ENCODE results near the gene RGN.
"Not testable (repeated sequence)": the region's sequence is repeated elsewhere in the genome, so short reads cannot be mapped to it uniquely, and the experiment has no call there.

Gene RGN

DNA sequence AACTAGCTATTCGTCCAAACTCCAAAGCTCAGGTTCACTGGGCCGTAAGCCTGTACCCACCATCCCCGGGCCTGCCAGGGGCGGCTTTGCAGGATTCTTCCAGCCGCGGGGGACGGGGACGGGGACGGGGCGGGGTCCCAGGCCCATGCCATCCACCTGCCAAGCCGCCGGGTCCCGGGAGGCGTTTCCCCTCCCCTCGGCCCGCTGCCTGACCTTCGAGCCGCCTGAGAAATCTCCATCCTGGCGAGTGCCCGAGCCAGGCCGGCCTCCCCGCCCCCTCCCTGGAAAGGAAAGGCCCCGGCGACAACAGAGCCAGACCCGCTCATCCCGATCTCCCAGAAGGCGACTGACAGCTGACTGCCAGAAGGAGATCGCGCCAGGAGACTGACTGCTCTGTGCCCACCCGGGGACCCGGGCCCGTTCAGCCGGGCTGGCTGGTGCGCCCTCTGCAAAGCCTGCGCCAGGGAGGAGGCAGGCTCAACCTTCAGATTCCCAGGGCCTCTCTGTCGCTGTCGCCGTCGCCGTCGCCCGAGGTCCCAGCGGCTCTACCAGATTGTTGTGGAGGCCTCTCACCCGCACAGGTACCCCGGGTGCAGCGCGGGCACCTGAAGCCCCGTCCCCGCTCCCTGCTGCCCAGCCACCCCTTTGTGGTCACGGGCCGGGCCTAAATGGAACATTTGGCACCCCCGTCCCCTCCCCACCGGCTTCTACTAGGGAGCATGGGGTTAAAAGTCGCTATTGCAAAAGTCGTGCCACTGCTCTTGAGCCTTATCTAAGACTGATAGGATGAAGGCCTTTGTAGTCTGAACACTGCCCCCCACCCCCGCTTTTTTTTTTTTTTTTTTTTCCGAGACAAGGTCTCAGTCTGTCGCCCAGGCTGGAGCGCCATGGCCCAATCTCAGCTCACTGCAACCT is at the start of gene RGN:
RGN (plus strand) TSS at position 315 of the 915 bp plus-strand sequence. CDS start 2,702 bp downstream, outside the sequence.
- DNase-seq (ENCODE audit: low read depth in 2 of 2): no peak

- no peak for DNase-seq (ENCODE audit: low read depth in 2 of 2)
Measured at GRCh38 chrX:47030339-47030738, 47.9 kb upstream of the RGN start.

- no peak for DNase-seq (ENCODE audit: low read depth in 2 of 2)
Measured at GRCh38 chrX:47047989-47048388, 30.3 kb upstream of the RGN start.

DNA sequence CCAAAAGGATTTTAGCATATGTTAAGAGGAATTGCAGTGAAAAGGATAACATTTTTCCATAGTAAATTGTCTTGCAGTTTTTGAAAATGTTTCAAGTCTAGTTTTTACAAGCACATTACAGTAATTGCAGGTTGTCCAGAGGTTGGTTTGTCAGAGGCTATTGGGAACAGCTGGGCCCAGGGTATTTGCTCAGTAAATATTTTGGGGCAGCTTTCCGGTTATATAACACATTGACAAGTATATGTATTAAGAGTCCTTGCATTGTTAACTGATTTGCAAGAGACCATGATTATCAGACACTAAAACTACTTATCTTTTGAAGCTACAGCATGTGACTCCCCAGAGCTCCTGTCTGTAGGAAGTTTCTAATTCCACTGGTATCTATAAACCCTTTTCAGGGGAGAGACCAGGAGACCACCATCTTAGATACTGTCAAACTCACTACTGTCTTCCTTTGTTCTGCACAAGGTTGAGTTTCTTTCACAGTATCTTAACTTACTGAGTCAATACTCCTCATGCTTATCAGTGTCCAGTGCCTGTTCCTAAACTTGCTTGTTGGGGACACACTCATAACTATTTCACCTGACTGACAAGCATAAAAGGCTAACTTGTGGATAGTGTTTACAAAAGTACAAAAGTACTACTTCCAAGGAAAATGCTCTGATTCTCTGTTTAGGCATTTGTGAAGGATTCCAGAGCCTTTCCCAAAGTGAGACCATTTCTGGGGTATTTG is 18.9 kb upstream of the RGN start:
- no peak for DNase-seq (ENCODE audit: low read depth in 2 of 2)

DNA sequence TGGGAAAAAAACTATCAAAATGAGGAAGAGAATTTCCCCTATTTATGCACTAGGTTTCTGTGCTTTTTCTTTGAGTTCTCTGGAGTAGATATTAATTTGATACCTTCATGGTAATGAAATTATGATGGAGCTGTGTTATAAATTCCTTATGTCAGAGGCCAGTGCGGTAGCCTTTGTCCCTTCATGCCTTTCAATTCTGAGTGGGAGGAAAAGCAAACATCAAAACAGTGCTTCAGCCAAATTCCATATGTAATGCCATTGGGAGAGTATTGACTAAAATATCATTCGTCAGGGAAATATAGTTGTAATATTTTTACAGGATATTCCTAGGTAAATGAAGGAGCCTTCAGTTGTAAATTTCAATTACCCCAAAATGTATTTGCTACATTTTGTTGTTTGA is 17.5 kb upstream of the RGN start:
- DNase-seq (ENCODE audit: low read depth in 2 of 2): no peak

DNA sequence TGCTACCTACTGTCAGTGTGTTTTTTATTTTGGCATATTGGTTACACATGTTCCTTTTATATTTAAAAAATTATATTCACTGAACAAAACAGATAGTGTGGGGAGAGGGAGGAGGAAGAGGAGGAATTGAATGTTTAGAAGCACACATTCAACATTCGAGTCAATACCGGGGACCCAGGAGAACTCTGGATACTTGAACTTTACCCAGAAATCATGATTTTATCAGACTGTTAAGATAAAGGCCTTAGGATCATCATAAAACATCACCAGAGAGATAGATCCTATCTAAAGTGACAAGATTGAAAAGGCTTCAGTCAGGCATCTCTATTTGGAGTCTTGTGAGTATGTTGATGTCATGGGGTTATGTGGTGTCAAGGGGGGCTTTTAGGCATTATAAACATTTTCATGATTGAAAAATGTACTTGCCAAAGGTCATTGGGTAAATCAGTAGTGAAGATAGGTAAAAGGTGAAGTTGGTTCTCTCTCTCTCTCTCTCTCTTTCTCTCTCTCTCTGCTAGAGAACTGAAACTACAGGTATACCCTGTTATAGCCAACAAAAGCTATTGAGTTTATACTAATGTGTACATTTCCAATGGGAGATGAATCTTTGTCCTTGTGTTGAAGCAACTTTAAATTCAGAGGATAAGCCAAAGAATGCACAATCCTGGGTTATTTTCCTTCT is 16.9 kb upstream of the RGN start:
- DNase-seq (ENCODE audit: low read depth in 2 of 2): no peak

DNA sequence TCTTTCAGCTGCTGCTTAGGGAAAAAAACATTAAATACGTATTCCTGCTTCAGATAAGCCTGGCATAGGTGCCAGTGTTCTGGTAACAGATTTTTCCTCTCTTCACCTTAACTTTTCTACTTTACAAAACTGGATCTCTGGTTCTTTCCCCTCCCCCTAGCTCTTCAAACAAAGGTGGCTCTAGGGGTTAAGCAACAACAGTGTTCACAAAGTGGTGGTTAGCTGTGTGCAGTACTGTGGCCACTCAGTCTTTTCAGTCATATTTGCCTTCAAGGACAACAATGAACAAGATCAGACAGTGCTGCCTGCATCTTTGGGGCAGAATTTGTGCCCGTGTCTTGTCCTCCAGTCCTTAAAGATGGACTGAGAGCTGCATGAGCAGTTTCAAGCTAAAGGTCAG is 15.1 kb upstream of the RGN start:
- DNase-seq (ENCODE audit: low read depth in 2 of 2): no peak

- no peak for DNase-seq (ENCODE audit: low read depth in 2 of 2)
Measured at GRCh38 chrX:47068214-47068613, 10.0 kb upstream of the RGN start.

GRCh38 chrX:47068720-47069119 is 9.5 kb upstream of the RGN start:
- no peak for DNase-seq (ENCODE audit: low read depth in 2 of 2)

- no peak for DNase-seq (ENCODE audit: low read depth in 2 of 2)
Measured at GRCh38 chrX:47080215-47080914, 2.1 kb downstream of the RGN start.

- DNase-seq (ENCODE audit: low read depth in 2 of 2): no peak
Measured at GRCh38 chrX:47080915-47081236, 2.6 kb downstream of the RGN start.

DNA sequence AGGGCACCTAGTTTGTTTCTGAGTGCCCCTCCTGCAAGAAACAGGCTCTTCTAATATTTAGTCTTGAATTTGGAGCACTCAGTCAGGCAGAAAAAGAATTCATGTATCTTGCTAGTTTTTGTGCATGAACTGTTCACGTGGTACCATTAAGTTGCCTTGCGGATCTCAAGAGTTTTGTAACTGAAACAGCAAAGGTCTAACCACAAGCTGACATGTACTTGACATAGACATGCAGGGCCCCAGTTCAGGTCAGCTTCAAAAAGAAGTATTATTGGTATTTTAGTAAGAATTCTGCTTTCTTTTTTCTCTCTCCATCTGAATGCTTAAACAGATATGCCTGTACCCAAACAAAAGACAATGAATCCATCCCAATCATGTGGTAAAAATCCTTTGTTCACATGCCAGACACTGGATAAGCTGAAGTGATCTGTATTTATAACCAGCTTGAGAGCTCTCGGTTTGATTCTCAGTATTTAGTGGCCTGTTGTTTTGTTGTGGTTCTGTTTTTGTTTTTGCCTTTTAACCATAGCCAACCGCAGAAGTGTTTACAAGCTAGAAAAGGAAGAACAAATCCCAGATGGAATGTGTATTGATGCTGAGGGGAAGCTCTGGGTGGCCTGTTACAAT is 13.0 kb downstream of the RGN start:
- DNase-seq (ENCODE audit: low read depth in 2 of 2): no peak

GRCh38 chrX:47093248-47093647 is 15.0 kb downstream of the RGN start:
- DNase-seq (ENCODE audit: low read depth in 2 of 2): no peak

GRCh38 chrX:47093860-47094259 is 15.6 kb downstream of the RGN start:
- no peak for DNase-seq (ENCODE audit: low read depth in 2 of 2)

GRCh38 chrX:47097018-47097417 is 18.8 kb downstream of the RGN start:
- DNase-seq (ENCODE audit: low read depth in 2 of 2): no peak

DNA sequence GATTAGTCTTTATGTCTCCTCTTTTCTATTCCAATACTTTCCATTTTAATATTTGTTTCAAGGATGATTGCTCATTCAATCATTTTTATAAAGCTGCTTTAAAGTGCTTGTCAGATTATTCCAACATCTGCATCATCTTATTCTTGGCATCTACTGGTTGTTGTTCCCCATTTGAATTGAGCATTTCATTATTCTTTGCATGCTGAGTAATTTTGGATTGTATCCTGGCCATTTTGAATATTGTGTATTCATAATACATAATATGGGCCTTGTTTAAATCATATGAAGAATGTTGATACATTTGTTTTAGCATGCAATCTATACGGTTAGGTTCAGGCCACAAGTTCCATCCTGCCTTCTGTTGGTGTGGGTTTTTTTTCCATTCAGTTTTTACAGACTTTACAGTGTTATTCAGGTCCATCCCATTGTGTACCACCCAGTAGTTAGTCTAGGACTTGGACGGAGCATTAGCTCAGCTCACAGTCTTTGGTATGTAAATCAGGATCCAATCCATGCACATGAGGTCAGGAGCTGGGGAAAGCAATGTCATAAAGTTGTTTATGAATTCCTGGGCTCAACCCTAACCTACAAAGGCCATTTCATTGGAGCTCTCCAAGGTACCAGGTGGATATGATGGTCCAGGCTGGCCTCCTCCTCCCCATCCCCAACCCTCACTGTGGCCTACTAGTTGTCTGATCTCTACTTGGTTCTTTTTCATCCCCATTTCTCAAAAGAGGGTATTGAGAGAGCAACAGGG is 20.3 kb downstream of the RGN start:
- no peak for DNase-seq (ENCODE audit: low read depth in 2 of 2)

- DNase-seq (ENCODE audit: low read depth in 2 of 2): no peak
Measured at GRCh38 chrX:47101206-47101605, 23.0 kb downstream of the RGN start.

DNA sequence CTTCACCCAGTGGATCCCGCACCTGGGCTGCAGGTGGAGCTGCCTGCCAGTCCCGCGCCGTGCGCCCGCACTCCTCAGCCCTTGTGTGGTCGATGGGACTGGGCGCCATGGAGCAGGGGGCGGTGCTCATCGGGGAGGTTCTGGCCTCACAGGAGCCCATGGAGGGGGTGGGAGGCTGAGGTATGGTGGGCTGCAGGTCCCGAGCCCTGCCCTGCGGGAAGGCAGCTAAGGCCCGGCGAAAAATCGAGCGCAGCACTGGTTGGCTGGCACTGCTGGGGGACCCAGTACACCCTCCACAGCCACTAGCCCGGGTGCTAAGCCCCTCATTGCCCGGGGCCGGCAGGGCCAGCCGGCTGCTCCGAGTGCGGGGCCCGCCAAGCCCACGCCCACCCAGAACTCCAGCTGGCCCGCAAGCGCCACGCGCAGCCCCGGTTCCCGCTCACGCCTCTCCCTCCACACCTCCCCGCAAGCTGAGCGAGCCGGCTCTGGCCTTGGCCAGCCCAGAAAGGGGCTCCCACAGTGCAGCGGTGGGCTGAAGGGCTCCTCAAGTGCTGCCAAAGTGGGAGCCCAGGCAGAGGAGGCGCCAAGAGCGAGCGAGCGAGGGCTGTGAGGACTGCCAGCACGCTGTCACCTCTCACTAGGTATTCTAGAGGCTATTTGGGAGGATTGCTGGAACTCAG is 32.8 kb downstream of the RGN start:
- DNase-seq (ENCODE audit: low read depth in 2 of 2): not testable (repeated sequence)

DNA sequence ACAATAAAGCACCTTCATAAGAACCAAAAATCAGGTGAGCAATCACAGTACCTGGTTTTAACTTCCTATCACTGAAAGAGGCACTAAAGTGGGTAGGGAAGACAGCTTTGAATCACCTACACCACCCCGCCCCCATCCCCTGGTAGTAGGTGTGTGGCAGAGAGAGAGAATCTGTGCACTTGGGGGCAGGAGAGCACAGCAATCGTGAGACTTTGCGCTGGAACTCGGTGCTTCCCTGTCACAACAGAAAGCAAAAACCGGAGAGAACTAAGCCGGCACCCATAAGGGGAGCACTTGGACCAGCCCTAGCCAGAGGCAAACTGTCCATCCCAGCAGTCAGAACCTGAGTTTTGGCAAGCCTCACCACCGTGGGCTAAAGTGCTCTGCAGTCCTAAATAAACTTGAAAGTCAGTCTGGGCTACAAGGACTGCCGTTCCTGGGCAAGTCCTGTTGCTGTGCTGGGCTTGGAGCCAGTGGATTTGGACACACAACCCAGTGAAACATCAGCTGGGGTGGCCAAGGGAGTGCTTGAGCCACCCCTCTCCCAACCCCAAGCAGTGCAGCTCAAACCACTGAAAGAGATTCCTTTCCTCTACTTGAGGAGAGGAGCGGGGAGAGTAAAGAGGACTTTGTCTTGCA is 34.2 kb downstream of the RGN start:
- DNase-seq (ENCODE audit: low read depth in 2 of 2): no peak

All from stimulated activated CD8-positive, alpha-beta memory T cell treated with anti-CD3 and anti-CD28 coated beads, Interleukin-7, amount 100 ng/mL, for 1 hour (primary cell).